CD8-positive, alpha-beta memory T cell (primary cell): ENCODE measurements around the gene FOSL2. TPM values are rescaled to one million over a fixed set of nuclear protein-coding genes. Genes with fewer than 3 reads are reported as not detected.

Experiments
- CTCF ChIA-PET: fragments of 350-600 bp; sonication (Branson Sonifier 250); formaldehyde crosslinking; loops from one replicate; lab custom pipeline; 2021; ENCODE audit warnings: antibody characterized with exemption; lab: Charles Lee
- POLR2A ChIA-PET: fragments of 350-600 bp; sonication (Branson Sonifier 250); formaldehyde crosslinking; loops from one replicate; lab custom pipeline; 2021; ENCODE audit warnings: antibody characterized with exemption; lab: Charles Lee
- DNase-seq, 5 donors: peaks; one replicate each; pipeline versions ENCODE4 v3.0.0 to v3.0.0-alpha.2; 2020 to 2022; ENCODE audit warnings: mixed read lengths in 1 of 5
- H3K27ac ChIP-seq: one replicate; pipeline ENCODE4 v1.7.0; 2013; ENCODE audit warnings: low read depth, mild to moderate bottlenecking, low read length, moderate library complexity
- H3K27me3 ChIP-seq: 2 replicates; pipeline ENCODE4 v1.7.0; 2013; ENCODE audit warnings: low read length, mild to moderate bottlenecking; ENCODE audit not compliant: insufficient read depth, poor library complexity, severe bottlenecking
- H3K36me3 ChIP-seq: 2 replicates; pipeline ENCODE4 v1.7.0; 2013; ENCODE audit warnings: mild to moderate bottlenecking, low read length, moderate library complexity; ENCODE audit not compliant: insufficient read depth
- H3K4me1 ChIP-seq: 2 replicates; pipeline ENCODE4 v1.7.0; 2013; ENCODE audit warnings: mild to moderate bottlenecking, low read length, moderate library complexity; ENCODE audit not compliant: insufficient read depth
- H3K4me3 ChIP-seq: 2 replicates; pipeline ENCODE4 v1.7.0; 2013; ENCODE audit warnings: mild to moderate bottlenecking, low read length
- H3K9me3 ChIP-seq: 2 replicates; pipeline ENCODE4 v1.7.0; 2013; ENCODE audit warnings: mild to moderate bottlenecking, low read length
- H3K27ac Mint-ChIP-seq, 8 donors: one replicate each; pipeline ENCODE4 v1.8.0; 2020 to 2021; ENCODE audit warnings: mixed read lengths in 8 of 8, mild to moderate bottlenecking in 6 of 8, inconsistent platforms in 3 of 8, moderate library complexity in 3 of 8
- H3K27me3 Mint-ChIP-seq, 2 donors: one replicate each; pipeline ENCODE4 v1.8.0; 2020 to 2021; ENCODE audit warnings: mixed read lengths in 2 of 2, mild to moderate bottlenecking in 1 of 2, moderate library complexity in 1 of 2
- H3K36me3 Mint-ChIP-seq, 3 donors: one replicate each; pipeline ENCODE4 v1.8.0; 2020 to 2021; ENCODE audit warnings: mixed read lengths in 3 of 3, inconsistent platforms in 1 of 3, mild to moderate bottlenecking in 1 of 3
- H3K4me1 Mint-ChIP-seq, 3 donors: one replicate each; pipeline ENCODE4 v1.8.0; 2020 to 2021; ENCODE audit warnings: mixed read lengths in 3 of 3, inconsistent platforms in 1 of 3, mild to moderate bottlenecking in 1 of 3
- H3K4me3 Mint-ChIP-seq, 7 donors: one replicate each; pipeline ENCODE4 v1.8.0; 2020 to 2021; ENCODE audit warnings: mixed read lengths in 7 of 7, mild to moderate bottlenecking in 6 of 7, moderate library complexity in 4 of 7, inconsistent platforms in 2 of 7
- H3K9me3 Mint-ChIP-seq, 5 donors: one replicate each; pipeline ENCODE4 v1.8.0; 2020 to 2022; ENCODE audit warnings: mixed read lengths in 5 of 5, mild to moderate bottlenecking in 3 of 5, moderate library complexity in 2 of 5, inconsistent platforms in 1 of 5
- polyA plus RNA-seq: library from polyadenylated mRNA; unstranded; fragments of 300-500 nt; fragmentation: Illumina TruSeq; gene quantifications from one replicate; pipeline ENCODE4 v1.2.3, GENCODE V29; 2021
- total RNA-seq, 2 experiments: library from RNA; stranded (reverse); gene quantifications; one replicate each; pipeline ENCODE4 v1.2.3, GENCODE V29; 2021

Gene FOSL2
- total and polyA plus RNA-seq, 3 experiments from 2014 or later: 14.1 to 47.3 (median 46.2) TPM

- no peak overlapping the region for H3K27ac Mint-ChIP-seq
- Histone ChIP-seq H3K4me1 (no peaks in the 10 kb centered on the region), H3K27ac (no peak overlapping the region), H3K9me3 (no peaks in the 10 kb centered on the region), H3K4me3 (no peak overlapping the region), H3K36me3 (no peaks in the 10 kb centered on the region), H3K27me3 (no peaks in the 10 kb centered on the region)
- POLR2A ChIA-PET: no interaction called here
- no peak for DNase-seq
- no peak overlapping the region for H3K4me3 Mint-ChIP-seq
- H3K36me3 Mint-ChIP-seq: no peaks in the 10 kb centered on the region
- no peaks in the 10 kb centered on the region for H3K4me1 Mint-ChIP-seq
- CTCF ChIA-PET: no interaction called here
- no peaks in the 10 kb centered on the region for H3K9me3 Mint-ChIP-seq
- peaks cover 0 to 2% of the 10 kb centered on the region in 2 donors for H3K27me3 Mint-ChIP-seq
Measured at GRCh38 chr2:28442328-28442727, 49.7 kb downstream of the FOSL2 start.

DNA sequence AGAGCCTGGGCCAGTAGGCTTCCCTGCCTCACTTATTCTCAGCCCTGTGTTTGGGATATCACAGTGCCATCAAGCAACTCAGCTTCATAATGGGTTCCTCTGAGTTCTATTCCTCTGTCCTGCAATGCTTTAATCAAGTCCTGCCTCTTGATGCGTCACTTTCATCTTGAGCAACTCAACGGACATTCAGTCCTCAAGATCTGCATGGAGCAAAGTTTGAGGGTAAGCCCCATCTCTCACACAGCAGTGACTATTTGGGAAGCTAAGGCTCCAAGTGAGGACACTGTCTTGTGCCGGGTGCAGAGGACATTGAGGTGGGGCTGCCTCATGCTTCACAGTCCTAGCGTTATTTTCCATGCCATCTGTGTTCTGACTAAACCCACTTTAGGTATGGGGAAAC lies 52.3 kb downstream of the FOSL2 start:
- DNase-seq: no peak
- CTCF ChIA-PET: no interaction called here
- Mint-ChIP-seq H3K9me3 (no peaks in the 10 kb centered on the region), H3K27ac (no peak overlapping the region), H3K27me3 (peaks cover 0 to 2% of the 10 kb centered on the region in 2 donors), H3K4me3 (no peak overlapping the region), H3K4me1 (peaks cover under 1 to 4% (median 3%) of the 10 kb centered on the region in 3 donors), H3K36me3 (no peaks in the 10 kb centered on the region)
- no peaks in the 10 kb centered on the region for H3K4me1 ChIP-seq
- H3K27ac ChIP-seq: no peak overlapping the region
- no peak overlapping the region for H3K4me3 ChIP-seq
- no peaks in the 10 kb centered on the region for H3K36me3 ChIP-seq
- POLR2A ChIA-PET: no interaction called here
- no peaks in the 10 kb centered on the region for H3K27me3 ChIP-seq
- H3K9me3 ChIP-seq: no peaks in the 10 kb centered on the region

- no peaks in the 10 kb centered on the region for H3K9me3 Mint-ChIP-seq
- no peak overlapping the region for H3K27ac Mint-ChIP-seq
- Histone ChIP-seq H3K4me3 (no peak overlapping the region), H3K27me3 (no peaks in the 10 kb centered on the region), H3K4me1 (no peaks in the 10 kb centered on the region), H3K27ac (no peak overlapping the region), H3K36me3 (no peaks in the 10 kb centered on the region), H3K9me3 (no peaks in the 10 kb centered on the region)
- no peak for DNase-seq
- no peak overlapping the region for H3K4me3 Mint-ChIP-seq
- ChIA-PET POLR2A (interaction anchor here (0.6 kb wide), 1 partner anchor 108 kb away, joined by 3 read pairs; no protein-coding TSS in a partner anchor), CTCF (interaction anchor here (0.7 to 1.0 kb wide), 2 partner anchors 692 to 742 kb away, joined by 3 read pairs; no protein-coding TSS in a partner anchor)
- H3K27me3 Mint-ChIP-seq: peaks cover 0 to 2% of the 10 kb centered on the region in 2 donors
- no peaks in the 10 kb centered on the region for H3K36me3 Mint-ChIP-seq
- peaks cover 2 to 7% (median 6%) of the 10 kb centered on the region in 3 donors for H3K4me1 Mint-ChIP-seq
Measured at GRCh38 chr2:28445448-28446258, 53.0 kb downstream of the FOSL2 start.

GRCh38 chr2:28446531-28446930 lies 53.9 kb downstream of the FOSL2 start:
- Mint-ChIP-seq H3K4me1 (peaks cover 2 to 7% (median 6%) of the 10 kb centered on the region in 3 donors), H3K4me3 (no peak overlapping the region), H3K9me3 (no peaks in the 10 kb centered on the region), H3K27me3 (peaks cover 0 to 2% of the 10 kb centered on the region in 2 donors), H3K36me3 (no peaks in the 10 kb centered on the region), H3K27ac (no peak overlapping the region)
- CTCF ChIA-PET: interaction anchor here (0.6 to 1.0 kb wide), 2 partner anchors 164 to 693 kb away, joined by 3 read pairs; no protein-coding TSS in a partner anchor
- POLR2A ChIA-PET: no interaction called here
- Histone ChIP-seq H3K27ac (no peak overlapping the region), H3K36me3 (no peaks in the 10 kb centered on the region), H3K9me3 (no peaks in the 10 kb centered on the region), H3K27me3 (no peaks in the 10 kb centered on the region), H3K4me1 (no peaks in the 10 kb centered on the region), H3K4me3 (no peak overlapping the region)
- no peak for DNase-seq

DNA sequence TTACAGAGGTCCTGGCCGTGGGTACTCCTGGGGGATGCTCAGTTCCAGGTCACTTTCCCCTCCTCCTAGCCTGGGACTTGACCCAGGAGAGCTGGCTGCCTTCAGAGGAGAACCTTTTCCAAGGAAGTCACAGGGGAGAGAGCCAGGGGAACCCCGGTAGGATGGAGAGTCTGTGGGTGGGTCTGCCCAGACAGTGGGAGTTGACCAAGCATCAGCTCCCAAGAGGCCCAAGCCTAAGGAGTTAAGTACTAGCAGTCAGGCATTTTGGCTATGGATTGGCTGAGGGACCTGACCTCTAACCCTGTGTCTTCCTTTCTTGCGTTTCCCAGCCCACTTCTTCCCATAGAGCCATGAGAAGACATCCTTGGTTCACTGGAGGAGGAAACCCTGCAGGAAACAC lies 54.4 kb downstream of the FOSL2 start:
- no peak overlapping the region for H3K27ac ChIP-seq
- Mint-ChIP-seq H3K27me3 (peaks cover 0 to 2% of the 10 kb centered on the region in 2 donors), H3K27ac (peak overlapping the region in 2 of 8 donors; percentile 23 to 58), H3K36me3 (no peaks in the 10 kb centered on the region), H3K4me3 (no peak overlapping the region), H3K9me3 (no peaks in the 10 kb centered on the region), H3K4me1 (peaks cover 2 to 7% (median 6%) of the 10 kb centered on the region in 3 donors)
- no peaks in the 10 kb centered on the region for H3K27me3 ChIP-seq
- no peaks in the 10 kb centered on the region for H3K36me3 ChIP-seq
- ChIA-PET POLR2A (no interaction called here), CTCF (interaction anchor here (0.6 kb wide), 1 partner anchor 165 kb away, joined by 3 read pairs; no protein-coding TSS in a partner anchor)
- no peaks in the 10 kb centered on the region for H3K4me1 ChIP-seq
- no peak overlapping the region for H3K4me3 ChIP-seq
- no peaks in the 10 kb centered on the region for H3K9me3 ChIP-seq
- no peak for DNase-seq

DNA sequence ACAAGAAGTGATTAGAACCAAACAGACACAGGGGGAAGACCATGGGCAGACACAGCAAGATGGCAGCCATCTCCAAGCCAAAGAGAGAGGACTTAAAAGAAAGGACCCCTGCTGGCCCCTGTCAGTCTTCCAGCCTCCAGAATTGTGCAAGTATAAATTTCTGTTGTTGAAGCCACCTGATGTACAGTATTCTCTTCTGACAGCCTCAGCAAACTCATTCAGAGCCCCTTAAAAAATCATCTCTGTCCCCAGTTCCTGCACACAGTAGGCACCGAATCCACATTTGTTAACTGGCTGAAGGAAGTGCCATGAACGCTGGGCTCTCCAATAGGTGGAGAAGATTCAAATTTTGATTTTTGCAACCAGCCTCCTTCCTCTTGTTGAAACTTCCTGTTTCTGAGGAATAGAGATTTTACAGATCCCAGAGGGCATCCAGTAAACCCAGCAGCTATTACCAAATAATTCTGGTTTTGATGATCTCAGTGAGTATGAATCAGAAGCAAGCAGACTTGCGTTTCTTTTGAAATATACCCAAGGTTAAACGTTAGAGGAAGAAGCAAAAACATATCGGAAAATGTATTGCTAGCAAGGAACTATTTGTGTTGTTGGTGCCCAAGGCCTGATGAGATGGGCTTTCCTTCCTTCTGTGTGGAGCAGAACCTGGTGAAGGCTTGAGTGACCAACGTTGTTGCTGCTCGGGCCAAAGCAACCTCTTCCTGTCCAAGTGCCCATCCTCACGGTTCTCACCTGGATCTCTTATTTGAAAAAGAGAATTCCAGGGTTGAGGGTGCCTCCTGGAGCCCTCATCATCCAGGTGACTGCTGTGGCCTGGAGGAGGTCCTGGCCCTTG lies 55.5 kb downstream of the FOSL2 start:
- Mint-ChIP-seq H3K27me3 (peaks cover 0 to 2% of the 10 kb centered on the region in 2 donors), H3K36me3 (no peaks in the 10 kb centered on the region), H3K9me3 (no peaks in the 10 kb centered on the region), H3K4me3 (no peak overlapping the region), H3K4me1 (peaks cover 4 to 10% (median 6%) of the 10 kb centered on the region in 3 donors), H3K27ac (peak overlapping the region in 4 of 8 donors; percentile 66 to 89 (median 68))
- CTCF ChIA-PET: no interaction called here
- Histone ChIP-seq H3K4me1 (peaks cover 3% of the 10 kb centered on the region), H3K27ac (no peak overlapping the region), H3K36me3 (no peaks in the 10 kb centered on the region), H3K9me3 (no peaks in the 10 kb centered on the region), H3K27me3 (no peaks in the 10 kb centered on the region), H3K4me3 (no peak overlapping the region)
- no peak for DNase-seq
- POLR2A ChIA-PET: no interaction called here

- no peak overlapping the region for H3K4me3 Mint-ChIP-seq
- no peaks in the 10 kb centered on the region for H3K27me3 ChIP-seq
- H3K36me3 ChIP-seq: no peaks in the 10 kb centered on the region
- peaks cover 4 to 10% (median 6%) of the 10 kb centered on the region in 3 donors for H3K4me1 Mint-ChIP-seq
- no peaks in the 10 kb centered on the region for H3K36me3 Mint-ChIP-seq
- ChIA-PET POLR2A (no interaction called here), CTCF (no interaction called here)
- H3K4me3 ChIP-seq: no peak overlapping the region
- peaks cover 0 to 2% of the 10 kb centered on the region in 2 donors for H3K27me3 Mint-ChIP-seq
- DNase-seq: no peak
- H3K4me1 ChIP-seq: peaks cover 3% of the 10 kb centered on the region
- peak overlapping the region in 2 of 8 donors; percentile 66 to 70 for H3K27ac Mint-ChIP-seq
- H3K9me3 Mint-ChIP-seq: no peaks in the 10 kb centered on the region
- H3K9me3 ChIP-seq: no peaks in the 10 kb centered on the region
- H3K27ac ChIP-seq: no peak overlapping the region
Measured at GRCh38 chr2:28448793-28449100, 56.1 kb downstream of the FOSL2 start.

DNA sequence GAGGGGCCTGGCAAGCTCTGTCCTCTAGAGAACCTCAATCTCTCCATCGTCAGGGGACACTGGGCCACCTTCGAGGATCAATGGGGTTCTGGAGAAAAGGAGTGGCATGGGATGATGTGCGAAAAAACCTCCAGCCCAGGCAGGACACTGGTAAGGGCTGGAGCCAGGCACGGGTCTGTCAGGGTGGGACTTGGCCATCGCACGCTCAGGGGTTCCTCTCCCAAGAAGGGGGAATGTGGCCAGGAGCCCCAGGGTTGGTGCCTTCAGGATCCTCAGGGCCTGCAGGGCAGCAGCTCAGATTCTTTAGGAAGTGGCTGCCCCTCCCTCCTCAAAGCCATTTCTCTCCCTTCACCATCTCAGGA lies 56.4 kb downstream of the FOSL2 start:
- ChIA-PET POLR2A (no interaction called here), CTCF (no interaction called here)
- DNase-seq: no peak
- Histone ChIP-seq H3K27ac (no peak overlapping the region), H3K4me1 (peaks cover 3% of the 10 kb centered on the region), H3K36me3 (no peaks in the 10 kb centered on the region), H3K9me3 (no peaks in the 10 kb centered on the region), H3K4me3 (no peak overlapping the region), H3K27me3 (no peaks in the 10 kb centered on the region)
- Mint-ChIP-seq H3K27ac (no peak overlapping the region), H3K27me3 (peaks cover 0 to 2% of the 10 kb centered on the region in 2 donors), H3K4me3 (no peak overlapping the region), H3K36me3 (no peaks in the 10 kb centered on the region), H3K4me1 (peaks cover 4 to 10% (median 6%) of the 10 kb centered on the region in 3 donors), H3K9me3 (no peaks in the 10 kb centered on the region)
